SJCRH30 (cell line): Measurements from ENCODE around the gene ITGA5. TPM values are rescaled to one million over a fixed set of nuclear protein-coding genes. Genes with fewer than 3 reads are reported as not detected.
A peak's percentile ranks its signal among the peaks of the same experiment; 100 is the strongest.

Experiments
- DNase-seq, 2 experiments: peaks; one replicate each; pipeline ENCODE4 v3.0.0-alpha.2; 2015 to 2020
- H3K27ac ChIP-seq: fragments of 250-450 bp; sonication (Bioruptor Pico); 2 replicates; pipeline ENCODE4 v1.5.1; 2020; ENCODE audit warnings: mild to moderate bottlenecking, moderate library complexity
- H3K27me3 ChIP-seq: fragments of 250-450 bp; sonication (Bioruptor Pico); 2 replicates; pipeline ENCODE4 v1.5.1; 2020; ENCODE audit warnings: mild to moderate bottlenecking, moderate library complexity
- H3K36me3 ChIP-seq: fragments of 250-450 bp; sonication (Bioruptor Pico); 2 replicates; pipeline ENCODE4 v1.5.1; 2020; ENCODE audit warnings: mild to moderate bottlenecking, moderate library complexity
- H3K4me1 ChIP-seq: fragments of 250-450 bp; sonication (Bioruptor Pico); 2 replicates; pipeline ENCODE4 v1.5.1; 2020; ENCODE audit warnings: mild to moderate bottlenecking, moderate library complexity
- H3K4me3 ChIP-seq: fragments of 250-450 bp; sonication (Bioruptor Pico); 2 replicates; pipeline ENCODE4 v1.5.1; 2020; ENCODE audit warnings: mild to moderate bottlenecking, moderate library complexity
- H3K9me3 ChIP-seq: fragments of 250-450 bp; sonication (Bioruptor Pico); replicated peaks from 2 replicates; pipeline ENCODE4 v1.5.1; 2020; ENCODE audit warnings: mild to moderate bottlenecking, moderate library complexity
- total RNA-seq: library from RNA; depleted of rRNA; stranded (reverse); fragments of >200 nt; shearing (Covaris generic); gene quantifications from 2 replicates; pipeline ENCODE4 v1.2.3, GENCODE V29; 2014

Gene ITGA5
- total RNA-seq, 1 experiment from 2014 or later = 38.1 TPM

- Histone ChIP-seq H3K4me3 (peak overlapping the region; percentile 45), H3K27ac (no peak overlapping the region), H3K4me1 (peaks cover 26% of the 10 kb centered on the region), H3K9me3 (no peaks in the 10 kb centered on the region), H3K27me3 (no peaks in the 10 kb centered on the region), H3K36me3 (no peaks in the 10 kb centered on the region; the same call in 1 of the 2 replicates)
- peak; percentile 76 to 80 for DNase-seq
Measured at GRCh38 chr12:54379398-54380201, 39.5 kb downstream of the ITGA5 start.

DNA sequence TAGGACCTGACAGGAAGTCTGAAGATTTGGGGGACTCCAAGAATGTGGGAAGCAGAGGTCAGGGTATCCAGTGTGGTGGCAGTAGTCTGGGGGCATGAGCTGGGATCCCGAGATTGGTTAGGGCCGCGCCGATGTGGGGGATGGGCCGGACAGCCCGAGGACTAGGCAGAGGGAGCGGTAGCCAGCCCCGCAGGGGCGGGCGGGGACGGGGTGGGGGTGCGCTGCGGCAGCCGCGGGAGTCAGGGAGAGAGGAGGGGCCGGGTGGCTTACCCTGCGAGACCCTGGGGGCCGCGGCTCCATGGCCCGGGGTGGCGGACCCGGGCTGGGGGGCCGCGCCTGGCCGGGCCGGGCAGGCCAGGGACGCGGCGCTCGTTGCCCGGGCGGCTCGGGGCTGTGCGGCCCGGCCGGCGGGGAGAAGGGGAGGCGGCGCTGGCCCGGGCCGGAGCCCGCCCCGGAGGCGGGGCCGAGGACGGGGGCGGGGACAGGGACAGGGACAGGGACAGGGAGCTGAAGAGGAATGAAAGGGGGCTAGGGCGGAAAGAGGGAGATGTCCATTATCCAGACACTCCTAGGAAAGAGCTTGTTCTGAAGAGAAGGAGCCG lies 40.2 kb downstream of the ITGA5 start:
- peak; percentile 47 to 54 for DNase-seq
- Histone ChIP-seq H3K4me1 (peaks cover 26% of the 10 kb centered on the region), H3K27ac (no peak overlapping the region), H3K9me3 (no peaks in the 10 kb centered on the region), H3K36me3 (no peaks in the 10 kb centered on the region; the same call in 1 of the 2 replicates), H3K4me3 (peak overlapping the region; percentile 45), H3K27me3 (no peaks in the 10 kb centered on the region)

- Histone ChIP-seq H3K36me3 (no peaks in the 10 kb centered on the region; the same call in 1 of the 2 replicates), H3K27me3 (no peaks in the 10 kb centered on the region), H3K4me3 (no peak overlapping the region), H3K27ac (no peak overlapping the region), H3K9me3 (no peaks in the 10 kb centered on the region), H3K4me1 (peaks cover 31% of the 10 kb centered on the region)
- DNase-seq = no peak
Measured at GRCh38 chr12:54377797-54378515, 41.1 kb downstream of the ITGA5 start.

GRCh38 chr12:54377007-54377406 lies 42.1 kb downstream of the ITGA5 start:
- Histone ChIP-seq H3K36me3 (no peaks in the 10 kb centered on the region; the same call in 1 of the 2 replicates), H3K4me1 (peaks cover 40% of the 10 kb centered on the region), H3K4me3 (no peak overlapping the region), H3K9me3 (no peaks in the 10 kb centered on the region), H3K27me3 (no peaks in the 10 kb centered on the region), H3K27ac (no peak overlapping the region)
- DNase-seq = no peak

DNA sequence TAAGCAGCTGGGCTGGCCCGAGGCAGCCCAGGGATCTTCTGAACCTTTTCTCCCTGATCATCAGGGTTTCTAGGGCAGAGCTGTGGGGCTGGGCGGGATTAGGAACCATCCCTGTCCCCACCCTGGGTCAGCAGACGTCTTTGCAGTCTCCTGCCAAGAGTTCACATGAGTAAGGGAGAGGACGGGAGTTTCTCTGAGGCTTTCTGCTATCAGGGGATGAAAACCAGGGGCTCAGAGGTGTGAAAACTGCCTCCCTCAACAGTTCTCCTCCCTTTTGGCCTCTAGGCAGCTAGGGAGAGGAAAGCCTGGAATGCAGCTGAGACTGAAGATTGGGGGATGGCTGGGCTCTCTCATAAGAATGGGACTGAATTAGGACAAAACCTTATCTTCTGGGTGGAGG lies 42.5 kb downstream of the ITGA5 start:
- peaks cover 44% of the 10 kb centered on the region for H3K4me1 ChIP-seq

GRCh38 chr12:54375259-54375579 lies 43.8 kb downstream of the ITGA5 start:
- H3K27me3 ChIP-seq = no peaks in the 10 kb centered on the region
- no peaks in the 10 kb centered on the region for H3K9me3 ChIP-seq
- peaks cover 49% of the 10 kb centered on the region for H3K4me1 ChIP-seq
- DNase-seq = peak in 1 of 2 experiments; percentile 44
- no peaks in the 10 kb centered on the region for H3K36me3 ChIP-seq
- H3K27ac ChIP-seq = peak overlapping the region; percentile 43
- H3K4me3 ChIP-seq = no peak overlapping the region

More for the DNA sequence above, 42.5 kb downstream of the ITGA5 start:
- Histone ChIP-seq H3K27me3 (no peaks in the 10 kb centered on the region), H3K4me3 (no peak overlapping the region), H3K27ac (no peak overlapping the region), H3K36me3 (no peaks in the 10 kb centered on the region; the same call in 1 of the 2 replicates), H3K9me3 (no peaks in the 10 kb centered on the region)
- DNase-seq = no peak

- H3K4me3 ChIP-seq = no peak overlapping the region
- peak; percentile 93 to 96 for DNase-seq
- H3K27me3 ChIP-seq = no peaks in the 10 kb centered on the region
- H3K4me1 ChIP-seq = peaks cover 49% of the 10 kb centered on the region
- H3K36me3 ChIP-seq = no peaks in the 10 kb centered on the region
- no peaks in the 10 kb centered on the region for H3K9me3 ChIP-seq
- peak overlapping the region; percentile 43 for H3K27ac ChIP-seq
Measured at GRCh38 chr12:54374562-54375258, 44.4 kb downstream of the ITGA5 start.

- Histone ChIP-seq H3K27ac (peak overlapping the region; percentile 43; the same call in 1 of the 2 replicates), H3K4me3 (no peak overlapping the region), H3K27me3 (no peaks in the 10 kb centered on the region), H3K9me3 (no peaks in the 10 kb centered on the region), H3K4me1 (peaks cover 49% of the 10 kb centered on the region), H3K36me3 (no peaks in the 10 kb centered on the region)
- no peak for DNase-seq
Measured at GRCh38 chr12:54373649-54374561, 45.2 kb downstream of the ITGA5 start.

DNA sequence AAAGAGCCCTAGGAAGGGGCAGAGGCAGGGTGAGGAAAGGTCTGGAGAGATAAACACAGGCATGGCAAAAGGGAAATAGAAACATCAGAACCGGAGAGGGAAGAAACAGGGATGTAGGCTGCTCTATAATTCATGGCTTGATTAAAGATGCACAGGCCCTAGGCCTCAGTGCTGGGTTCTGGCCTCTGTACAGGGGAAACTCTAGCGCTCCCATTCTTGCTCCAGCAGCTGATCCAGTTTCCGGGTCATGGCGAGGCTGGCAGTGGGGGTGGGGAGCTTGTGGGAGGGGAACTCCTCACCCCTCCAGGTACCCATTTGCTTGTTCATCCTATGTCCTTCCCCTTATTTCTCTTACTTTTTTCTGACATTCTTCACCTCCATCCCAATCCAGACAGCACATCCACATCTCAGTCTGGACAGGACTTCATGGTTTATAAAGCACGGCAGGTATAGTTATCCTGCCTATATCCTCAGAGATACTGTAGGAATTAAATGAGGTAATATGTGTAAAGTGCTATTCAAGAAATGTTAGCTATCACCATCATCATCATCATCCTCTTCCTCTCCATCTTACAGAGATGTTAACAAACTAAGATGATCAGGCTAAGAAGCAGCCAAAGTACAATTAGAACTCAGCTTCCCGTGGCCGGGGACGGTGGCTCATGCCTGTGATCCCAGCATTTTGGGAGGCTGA lies 46.8 kb downstream of the ITGA5 start:
- H3K27ac ChIP-seq = no peak overlapping the region

GRCh38 chr12:54371328-54372112 lies 47.5 kb downstream of the ITGA5 start:
- no peaks in the 10 kb centered on the region for H3K27me3 ChIP-seq
- H3K36me3 ChIP-seq = no peaks in the 10 kb centered on the region
- peaks cover 57% of the 10 kb centered on the region for H3K4me1 ChIP-seq
- no peak overlapping the region for H3K27ac ChIP-seq
- H3K4me3 ChIP-seq = no peak overlapping the region
- DNase-seq = peak; percentile 84 to 86
- H3K9me3 ChIP-seq = no peaks in the 10 kb centered on the region

More for the DNA sequence above, 46.8 kb downstream of the ITGA5 start:
- peaks cover 57% of the 10 kb centered on the region for H3K4me1 ChIP-seq
- no peaks in the 10 kb centered on the region for H3K36me3 ChIP-seq
- no peak for DNase-seq
- H3K4me3 ChIP-seq = no peak overlapping the region
- no peaks in the 10 kb centered on the region for H3K9me3 ChIP-seq
- H3K27me3 ChIP-seq = no peaks in the 10 kb centered on the region

- Histone ChIP-seq H3K4me1 (peaks cover 46% of the 10 kb centered on the region), H3K27ac (no peak overlapping the region), H3K4me3 (no peak overlapping the region), H3K9me3 (no peaks in the 10 kb centered on the region), H3K36me3 (no peaks in the 10 kb centered on the region), H3K27me3 (no peaks in the 10 kb centered on the region)
- DNase-seq = no peak
Measured at GRCh38 chr12:54370171-54370730, 48.8 kb downstream of the ITGA5 start.

- Histone ChIP-seq H3K9me3 (no peaks in the 10 kb centered on the region), H3K36me3 (no peaks in the 10 kb centered on the region), H3K4me3 (no peak overlapping the region), H3K4me1 (peaks cover 40% of the 10 kb centered on the region), H3K27me3 (no peaks in the 10 kb centered on the region), H3K27ac (no peak overlapping the region)
- no peak for DNase-seq
Measured at GRCh38 chr12:54369597-54370131, 49.4 kb downstream of the ITGA5 start.
